BE2C (cell line): ENCODE measurements around the gene FGD3.

Experiments used
- DNase-seq: peaks from one replicate; pipeline ENCODE4 v3.0.0-alpha.2; 2020
- H3K27me3 ChIP-seq: fragments of 250-450 bp; sonication (Bioruptor Pico); 2 replicates; pipeline ENCODE4 v1.5.1; 2020; ENCODE audit warnings: mild to moderate bottlenecking
- H3K36me3 ChIP-seq: fragments of 250-450 bp; sonication (Bioruptor Pico); 2 replicates; pipeline ENCODE4 v1.5.1; 2020; ENCODE audit warnings: mild to moderate bottlenecking
- H3K4me1 ChIP-seq: fragments of 250-450 bp; sonication (Bioruptor Pico); 2 replicates; pipeline ENCODE4 v1.5.1; 2020
- H3K4me3 ChIP-seq: 2 replicates; pipeline ENCODE4 v1.5.1; 2011; ENCODE audit warnings: low read depth, low read length
- H3K9me3 ChIP-seq: fragments of 250-450 bp; sonication (Bioruptor Pico); 2 replicates; pipeline ENCODE4 v1.5.1; 2020
- CTCF ChIP-seq: IDR thresholded peaks from 2 replicates; pipeline ENCODE4 v1.5.1; 2012; ENCODE audit warnings: mild to moderate bottlenecking, low read depth, low read length

Gene FGD3

GRCh38 chr9:92948038-92948534 is 763 bp downstream of the FGD3 start:
- no peaks in the 10 kb centered on the region for H3K4me1 ChIP-seq
- H3K27me3 ChIP-seq, result peaks cover 6% of the 10 kb centered on the region
- no peak for DNase-seq
- no peak overlapping the region; the same call in 1 of the 2 replicates for H3K4me3 ChIP-seq
- no peaks in the 10 kb centered on the region for H3K36me3 ChIP-seq
- TF ChIP-seq CTCF, result no peak
- H3K9me3 ChIP-seq, result no peaks in the 10 kb centered on the region

GRCh38 chr9:92948632-92949031 is 1.3 kb downstream of the FGD3 start:
- no peak overlapping the region for H3K4me3 ChIP-seq

GRCh38 chr9:92949266-92949982 is 2.1 kb downstream of the FGD3 start:
- H3K4me1 ChIP-seq, result no peaks in the 10 kb centered on the region
- no peaks in the 10 kb centered on the region for H3K9me3 ChIP-seq
- H3K27me3 ChIP-seq, result peaks cover 6% of the 10 kb centered on the region
- no peak for TF ChIP-seq CTCF
- no peak for DNase-seq
- no peak overlapping the region for H3K4me3 ChIP-seq
- no peaks in the 10 kb centered on the region for H3K36me3 ChIP-seq

More at GRCh38 chr9:92948632-92949031, 1.3 kb downstream of the FGD3 start:
- Histone ChIP-seq H3K36me3 (no peaks in the 10 kb centered on the region), H3K9me3 (no peaks in the 10 kb centered on the region), H3K4me1 (no peaks in the 10 kb centered on the region), H3K27me3 (peaks cover 6% of the 10 kb centered on the region)
- no peak for DNase-seq
- no peak for TF ChIP-seq CTCF

GRCh38 chr9:92950359-92950955 is 3.1 kb downstream of the FGD3 start:
- no peak overlapping the region for H3K4me3 ChIP-seq
- DNase-seq, result no peak
- TF ChIP-seq CTCF, result no peak
- no peaks in the 10 kb centered on the region for H3K9me3 ChIP-seq
- H3K36me3 ChIP-seq, result no peaks in the 10 kb centered on the region
- peaks cover 6% of the 10 kb centered on the region for H3K27me3 ChIP-seq
- no peaks in the 10 kb centered on the region for H3K4me1 ChIP-seq

GRCh38 chr9:92952906-92953610 is 5.7 kb downstream of the FGD3 start:
- Histone ChIP-seq H3K4me1 (no peaks in the 10 kb centered on the region), H3K27me3 (peaks cover 6% of the 10 kb centered on the region), H3K36me3 (no peaks in the 10 kb centered on the region), H3K9me3 (no peaks in the 10 kb centered on the region), H3K4me3 (no peak overlapping the region)
- TF ChIP-seq CTCF, result no peak
- no peak for DNase-seq
